M059J (cell line): ENCODE measurements around the gene TMBIM4. TPM values are rescaled to one million over a fixed set of nuclear protein-coding genes. Genes with fewer than 3 reads are reported as not detected.

Experiments
- DNase-seq: peaks from one replicate; pipeline ENCODE4 v3.0.0-alpha.2; 2012; ENCODE audit warnings: low read depth
- total RNA-seq: library from RNA; depleted of rRNA; stranded (reverse); fragments of >200 nt; shearing (Covaris generic); gene quantifications from 2 replicates; pipeline ENCODE4 v1.2.3, GENCODE V29; 2014; rRNA removed

TMBIM4 gene
- total RNA-seq, 1 experiment from 2014 or later = 177 TPM

DNA sequence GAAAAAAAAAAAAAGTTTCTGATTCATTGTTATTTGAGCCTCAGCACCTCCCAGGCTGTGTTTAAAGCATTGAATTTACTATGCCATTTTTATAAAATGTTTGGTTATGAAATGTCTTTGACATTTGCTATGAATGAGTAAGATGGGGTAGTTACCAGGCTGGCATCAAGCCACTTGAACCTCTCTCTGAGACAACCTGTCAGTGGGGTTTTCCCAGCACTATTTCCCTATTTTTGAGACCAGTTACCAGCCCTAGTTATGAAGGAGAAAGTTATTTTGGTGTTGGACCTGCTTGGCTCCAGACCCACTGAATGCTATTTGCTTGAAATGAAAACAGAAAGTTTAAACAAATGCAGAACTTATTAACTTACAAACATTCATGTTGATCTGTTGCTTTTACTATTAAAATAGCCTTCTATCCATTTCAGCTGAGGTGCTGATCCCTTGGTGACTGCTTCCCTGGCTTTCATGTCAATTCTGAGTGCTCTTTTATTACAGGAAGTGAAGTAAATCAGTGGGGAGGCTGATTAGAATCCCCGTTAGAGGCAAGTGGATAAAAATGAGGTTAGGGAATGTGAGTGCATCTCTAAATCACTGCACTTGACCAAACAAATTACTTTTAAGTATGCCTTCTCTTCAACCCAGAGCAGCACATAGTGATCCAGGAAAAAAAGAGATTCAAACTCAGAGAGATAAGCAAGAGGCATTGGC is 77.1 kb downstream of the TMBIM4 start:
- DNase-seq = peak; percentile 55

DNA sequence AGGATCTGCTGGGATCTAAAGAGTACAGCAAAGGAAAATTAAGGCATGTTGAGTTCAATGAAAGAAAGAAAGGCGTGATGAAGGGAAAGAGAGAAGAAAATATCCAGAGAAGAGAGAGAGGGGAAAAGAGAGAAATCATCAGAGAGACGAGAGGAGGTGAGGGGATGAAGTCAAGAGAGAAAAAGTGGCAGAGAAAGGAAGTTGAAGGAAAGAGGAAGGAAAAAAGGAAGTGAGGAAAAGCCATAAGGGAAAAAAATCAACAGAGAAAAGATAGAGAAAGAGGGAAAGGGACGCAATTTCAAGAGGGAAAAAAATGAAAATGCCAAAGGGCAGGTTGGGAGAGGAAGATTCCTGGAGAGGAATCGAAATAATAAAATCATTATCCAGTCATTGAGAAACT is 79.6 kb downstream of the TMBIM4 start:
- no peak for DNase-seq

DNA sequence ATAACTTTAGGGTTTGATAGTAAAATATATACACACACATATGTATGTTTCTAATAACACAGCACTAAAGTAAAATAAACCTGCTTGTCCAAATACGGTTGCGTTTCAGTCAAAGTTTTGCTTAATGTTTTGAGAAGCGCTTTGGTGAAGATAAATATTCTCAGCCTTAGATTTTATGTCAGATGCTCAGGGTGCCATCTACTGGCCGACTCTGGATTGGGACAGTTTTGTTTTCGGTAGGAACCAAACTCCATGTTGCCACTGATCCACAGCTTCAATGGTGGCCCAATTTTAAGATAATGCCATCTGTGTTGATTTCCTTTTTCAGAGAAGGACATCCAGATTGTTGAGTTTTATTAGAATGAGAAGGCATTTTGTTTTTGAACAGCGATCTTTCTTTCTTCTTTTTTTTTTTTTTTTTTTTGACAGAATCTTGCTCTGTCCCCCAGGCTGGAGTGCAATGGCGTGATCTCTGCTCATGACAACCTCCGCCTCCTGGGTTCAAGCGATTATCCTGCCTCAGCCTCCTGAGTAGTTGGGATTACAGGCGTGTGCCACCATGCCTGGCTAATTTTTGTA is 82.3 kb downstream of the TMBIM4 start:
- DNase-seq = peak; percentile 70

DNA sequence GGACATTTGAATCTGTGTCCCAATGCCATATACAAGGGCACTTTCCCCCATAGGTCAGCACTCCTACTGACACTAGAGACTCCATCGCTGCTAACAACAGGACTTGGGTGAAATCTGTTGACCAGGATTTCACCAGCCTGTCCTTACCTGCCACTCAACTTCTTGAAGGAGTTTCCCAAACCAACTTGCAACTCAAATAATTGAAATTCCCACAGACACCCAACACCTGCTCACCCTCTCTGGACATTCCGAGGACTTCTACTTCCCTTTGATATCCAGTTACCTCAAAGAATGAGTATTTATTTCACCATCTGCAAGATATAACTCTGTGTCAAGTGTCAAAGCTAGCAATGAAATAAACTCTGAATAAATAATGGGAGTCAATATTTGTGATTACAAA is 83.8 kb downstream of the TMBIM4 start:
- no peak for DNase-seq

Other genes with a start within 250 kb of the TMBIM4 start
- 16.5 and 27.8 TPM in 2 replicates for gene LLPH, start 39.2 kb downstream of the TMBIM4 start, total RNA-seq
- gene IRAK3, start 19.2 kb upstream of the TMBIM4 start, total RNA-seq = 0.02 and 0.05 TPM in 2 replicates
- gene HELB, start 132.5 kb upstream of the TMBIM4 start, total RNA-seq = 1.2 and 2.0 TPM in 2 replicates